Suprapubic skin (tissue), 4 donors: ENCODE data around the gene AMH.

Experiments used
- CTCF ChIP-seq, 2 donors: fragments of 200-600 bp in 1 of 2; fragments of 450-650 bp in 1 of 2; sonication (generic) in 1 of 2; IDR thresholded peaks; one replicate each; pipeline ENCODE4 v1.5.1; 2016 to 2019; ENCODE audit warnings: antibody characterized with exemption in 2 of 2, mild to moderate bottlenecking in 1 of 2, moderate library complexity in 1 of 2
- EP300 ChIP-seq: sonication (generic); formaldehyde crosslinking; IDR thresholded peaks from one replicate; pipeline ENCODE4 v1.6.1; 2017; ENCODE audit warnings: antibody characterized with exemption
- POLR2A ChIP-seq, 2 donors: fragments of 450-650 bp; IDR thresholded peaks; one replicate each; pipeline ENCODE4 v1.6.1; 2017; ENCODE audit warnings: antibody characterized with exemption in 2 of 2, mild to moderate bottlenecking in 2 of 2, moderate library complexity in 2 of 2
- POLR2AphosphoS5 ChIP-seq, 3 donors: sonication (generic); formaldehyde crosslinking; IDR thresholded peaks; one replicate each; pipeline ENCODE4 v1.6.1; 2017; ENCODE audit warnings: antibody characterized with exemption in 3 of 3

GRCh38 chr19:2237051-2237868 lies 11.9 kb upstream of the AMH start:
- TF ChIP-seq EP300 (no peak), CTCF (IDR thresholded peaks at IDR 0.05) (no peak), POLR2A (IDR thresholded peaks at IDR 0.05) (no peak), POLR2AphosphoS5 (IDR thresholded peaks at IDR 0.05) (no peak)
